Parathyroid adenoma (tissue), 2 donors: ENCODE results near the gene BSCL2.
A peak's percentile ranks its signal among the peaks of the same experiment; 100 is the strongest.

ENCODE experiments used
- H2AFZ ChIP-seq: fragments of 300-600 bp; sonication (generic); one replicate; pipeline ENCODE4 v1.7.0; 2017; ENCODE audit warnings: antibody characterized with exemption, mild to moderate bottlenecking
- H3K27ac ChIP-seq: fragments of 300-600 bp; sonication (generic); one replicate; pipeline ENCODE4 v1.7.0; 2017
- H3K27me3 ChIP-seq: fragments of 300-600 bp; sonication (generic); one replicate; pipeline ENCODE4 v1.7.0; 2017; ENCODE audit warnings: low read length; ENCODE audit not compliant: control insufficient read depth, insufficient read depth
- H3K36me3 ChIP-seq: fragments of 300-600 bp; sonication (generic); one replicate; pipeline ENCODE4 v1.7.0; 2017; ENCODE audit warnings: low read length; ENCODE audit not compliant: control insufficient read depth, insufficient read depth
- H3K4me1 ChIP-seq: fragments of 300-600 bp; sonication (generic); one replicate; pipeline ENCODE4 v1.7.0; 2017; ENCODE audit warnings: control low read depth
- H3K4me2 ChIP-seq: fragments of 300-600 bp; sonication (generic); one replicate; pipeline ENCODE4 v1.7.0; 2017; ENCODE audit warnings: low read length
- H3K4me3 ChIP-seq: fragments of 300-600 bp; sonication (generic); one replicate; pipeline ENCODE4 v1.7.0; 2017; ENCODE audit warnings: low read depth, low read length
- H3K79me2 ChIP-seq: fragments of 300-600 bp; sonication (generic); one replicate; pipeline ENCODE4 v1.7.0; 2017; ENCODE audit warnings: control low read depth
- H3K9ac ChIP-seq: fragments of 300-600 bp; sonication (generic); one replicate; pipeline ENCODE4 v1.7.0; 2017; ENCODE audit warnings: mild to moderate bottlenecking
- H3K9me3 ChIP-seq: fragments of 300-600 bp; sonication (generic); one replicate; pipeline ENCODE4 v1.7.0; 2017; ENCODE audit warnings: low read length; ENCODE audit not compliant: control insufficient read depth
- TF ChIP-seq, protein P1 (sequence below): fragments of 300-600 bp; sonication (generic); IDR thresholded peaks from one replicate; pipeline ENCODE4 v1.7.0; 2017; ENCODE audit warnings: antibody characterized with exemption, mild to moderate bottlenecking
- donor health status: primary hyperparathyroidism.

Gene BSCL2

DNA sequence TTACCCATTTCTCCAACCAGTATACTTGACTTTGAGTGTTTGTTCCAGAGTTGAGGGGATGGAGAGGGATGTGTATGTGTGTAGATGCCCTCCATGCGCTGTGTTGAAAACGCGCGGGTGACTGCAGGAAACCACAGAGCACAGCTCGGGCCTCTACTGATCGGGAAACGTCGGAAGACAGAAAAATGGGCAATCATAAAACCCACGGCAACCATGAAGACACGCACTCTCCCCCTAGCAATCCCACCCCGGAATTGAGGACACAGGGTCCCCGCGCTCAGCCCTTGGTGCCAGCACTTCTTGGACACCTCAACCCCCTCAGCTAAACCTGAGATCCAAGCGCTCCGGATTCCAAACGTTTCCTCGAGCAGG is 36.0 kb downstream of the BSCL2 start:
- Histone ChIP-seq H3K4me3 (peak overlapping the region; percentile 73), H3K79me2 (no peaks in the 10 kb centered on the region), H2AFZ (peak overlapping the region; percentile 81), H3K4me1 (peaks cover 2% of the 10 kb centered on the region), H3K27me3 (no peaks in the 10 kb centered on the region), H3K9ac (no peak overlapping the region), H3K9me3 (no peaks in the 10 kb centered on the region), H3K27ac (peak overlapping the region; percentile 75), H3K36me3 (no peaks in the 10 kb centered on the region), H3K4me2 (peak overlapping the region; percentile 60)
- TF ChIP-seq, protein P1, sequence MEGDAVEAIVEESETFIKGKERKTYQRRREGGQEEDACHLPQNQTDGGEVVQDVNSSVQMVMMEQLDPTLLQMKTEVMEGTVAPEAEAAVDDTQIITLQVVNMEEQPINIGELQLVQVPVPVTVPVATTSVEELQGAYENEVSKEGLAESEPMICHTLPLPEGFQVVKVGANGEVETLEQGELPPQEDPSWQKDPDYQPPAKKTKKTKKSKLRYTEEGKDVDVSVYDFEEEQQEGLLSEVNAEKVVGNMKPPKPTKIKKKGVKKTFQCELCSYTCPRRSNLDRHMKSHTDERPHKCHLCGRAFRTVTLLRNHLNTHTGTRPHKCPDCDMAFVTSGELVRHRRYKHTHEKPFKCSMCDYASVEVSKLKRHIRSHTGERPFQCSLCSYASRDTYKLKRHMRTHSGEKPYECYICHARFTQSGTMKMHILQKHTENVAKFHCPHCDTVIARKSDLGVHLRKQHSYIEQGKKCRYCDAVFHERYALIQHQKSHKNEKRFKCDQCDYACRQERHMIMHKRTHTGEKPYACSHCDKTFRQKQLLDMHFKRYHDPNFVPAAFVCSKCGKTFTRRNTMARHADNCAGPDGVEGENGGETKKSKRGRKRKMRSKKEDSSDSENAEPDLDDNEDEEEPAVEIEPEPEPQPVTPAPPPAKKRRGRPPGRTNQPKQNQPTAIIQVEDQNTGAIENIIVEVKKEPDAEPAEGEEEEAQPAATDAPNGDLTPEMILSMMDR = no peak

DNA sequence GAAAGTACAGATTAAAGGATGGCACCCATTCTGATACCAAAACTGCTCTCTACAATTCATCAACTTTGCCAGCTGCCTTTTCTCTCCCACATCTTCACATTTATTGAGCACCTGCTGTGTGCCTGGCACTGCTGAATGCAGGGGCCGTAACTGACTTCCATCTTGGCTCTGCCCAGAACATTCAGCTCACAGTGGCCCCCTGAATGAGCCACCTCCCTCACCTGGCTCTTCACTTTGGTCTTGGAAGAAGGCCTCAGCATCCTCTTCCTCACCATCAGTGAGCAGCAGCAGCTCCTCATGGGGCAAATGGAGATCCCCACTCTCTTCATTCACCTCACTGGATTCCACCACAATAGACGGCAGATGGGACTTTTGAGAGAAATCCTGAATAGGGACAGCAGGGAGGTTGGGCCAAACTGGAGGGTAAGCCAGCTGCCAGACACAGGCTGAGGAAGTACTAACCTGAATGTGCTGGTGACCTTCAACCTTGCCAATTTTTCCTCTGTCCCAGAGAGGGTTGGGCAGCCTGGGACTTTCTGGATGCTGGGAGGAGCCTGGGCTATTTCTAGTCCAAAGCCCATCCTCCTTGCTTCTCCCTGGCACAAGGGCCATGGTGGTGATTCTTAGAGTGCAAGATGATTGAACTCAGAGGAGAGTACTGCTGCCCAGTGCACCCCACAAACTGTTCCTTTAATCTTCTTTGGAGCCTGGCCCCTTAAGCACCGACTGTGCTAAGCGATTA is 37.6 kb downstream of the BSCL2 start:
- no peaks in the 10 kb centered on the region for H3K36me3 ChIP-seq
- no peak overlapping the region for H3K4me3 ChIP-seq
- H3K9ac ChIP-seq = no peak overlapping the region
- H3K4me2 ChIP-seq = no peak overlapping the region
- TF ChIP-seq, protein P1 = no peak
- no peaks in the 10 kb centered on the region for H3K79me2 ChIP-seq
- no peak overlapping the region for H2AFZ ChIP-seq
- peaks cover 2% of the 10 kb centered on the region for H3K4me1 ChIP-seq
- no peaks in the 10 kb centered on the region for H3K27me3 ChIP-seq
- no peak overlapping the region for H3K27ac ChIP-seq
- H3K9me3 ChIP-seq = no peaks in the 10 kb centered on the region

DNA sequence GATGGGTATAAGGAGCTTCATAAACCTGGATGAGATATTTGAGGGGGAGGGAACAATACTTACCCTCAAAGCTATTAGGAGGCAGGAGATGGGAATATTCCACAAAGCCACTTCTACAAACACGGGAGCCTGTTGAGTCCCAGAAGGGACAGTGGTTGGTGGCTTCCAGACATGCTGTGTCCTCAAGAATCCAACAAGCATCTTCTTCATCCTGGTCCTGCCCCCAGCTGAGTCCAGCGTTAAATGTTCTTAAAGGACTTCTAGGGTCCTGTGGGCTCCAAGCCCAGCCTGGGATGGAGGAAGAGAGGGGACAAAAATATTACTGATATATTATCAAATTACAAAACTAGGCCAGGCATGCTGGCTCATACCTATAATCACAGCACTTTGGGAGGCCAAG is 39.8 kb downstream of the BSCL2 start:
- Histone ChIP-seq H3K9ac (no peak overlapping the region), H3K36me3 (no peaks in the 10 kb centered on the region), H3K9me3 (no peaks in the 10 kb centered on the region), H2AFZ (no peak overlapping the region), H3K4me2 (no peak overlapping the region), H3K27ac (no peak overlapping the region), H3K27me3 (no peaks in the 10 kb centered on the region), H3K79me2 (no peaks in the 10 kb centered on the region), H3K4me1 (peaks cover 2% of the 10 kb centered on the region), H3K4me3 (no peak overlapping the region)
- TF ChIP-seq, protein P1 = no peak

DNA sequence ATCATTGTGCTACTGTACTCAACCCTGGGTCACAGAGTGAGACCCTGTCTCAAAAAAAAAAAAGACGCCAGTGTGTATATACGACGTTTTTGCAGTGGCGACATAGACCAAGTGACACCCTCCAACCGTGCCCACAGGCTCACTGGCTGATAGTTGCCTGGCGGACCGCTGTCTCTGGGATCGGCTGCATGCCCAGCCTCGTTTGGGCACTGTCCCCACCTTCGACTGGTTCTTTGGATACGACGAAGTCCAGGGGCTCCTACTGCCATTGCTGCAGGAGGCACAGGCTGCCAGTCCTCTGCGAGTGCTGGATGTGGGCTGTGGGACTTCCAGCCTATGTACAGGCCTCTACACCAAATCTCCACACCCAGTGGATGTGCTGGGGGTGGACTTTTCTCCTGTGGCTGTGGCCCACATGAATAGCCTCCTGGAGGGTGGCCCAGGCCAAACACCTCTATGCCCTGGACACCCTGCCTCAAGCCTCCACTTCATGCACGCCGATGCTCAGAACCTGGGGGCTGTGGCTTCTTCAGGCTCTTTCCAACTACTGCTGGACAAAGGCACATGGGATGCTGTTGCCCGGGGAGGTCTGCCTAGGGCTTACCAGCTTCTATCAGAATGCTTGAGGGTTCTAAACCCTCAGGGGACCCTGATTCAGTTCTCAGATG is 40.8 kb downstream of the BSCL2 start:
- Histone ChIP-seq H2AFZ (no peak overlapping the region), H3K9me3 (no peaks in the 10 kb centered on the region), H3K27ac (no peak overlapping the region), H3K79me2 (no peaks in the 10 kb centered on the region), H3K9ac (no peak overlapping the region), H3K27me3 (no peaks in the 10 kb centered on the region), H3K4me3 (peak overlapping the region; percentile 75), H3K4me1 (peaks cover 2% of the 10 kb centered on the region), H3K36me3 (no peaks in the 10 kb centered on the region), H3K4me2 (peak overlapping the region; percentile 86)
- TF ChIP-seq, protein P1 = no peak
